Activated CD4-positive, alpha-beta T cell treated with anti-CD3 and anti-CD28 coated beads, Interleukin-2, amount 50 U/mL, for 4 hours (primary cell): ENCODE results near the gene CNTLN.
"Not testable (repeated sequence)": the region's sequence is repeated elsewhere in the genome, so short reads cannot be mapped to it uniquely, and the experiment has no call there.

ENCODE experiments used
- DNase-seq, 2 experiments: peaks; one replicate each; pipeline ENCODE4 v3.0.0-alpha.2; 2020

CNTLN gene

DNA sequence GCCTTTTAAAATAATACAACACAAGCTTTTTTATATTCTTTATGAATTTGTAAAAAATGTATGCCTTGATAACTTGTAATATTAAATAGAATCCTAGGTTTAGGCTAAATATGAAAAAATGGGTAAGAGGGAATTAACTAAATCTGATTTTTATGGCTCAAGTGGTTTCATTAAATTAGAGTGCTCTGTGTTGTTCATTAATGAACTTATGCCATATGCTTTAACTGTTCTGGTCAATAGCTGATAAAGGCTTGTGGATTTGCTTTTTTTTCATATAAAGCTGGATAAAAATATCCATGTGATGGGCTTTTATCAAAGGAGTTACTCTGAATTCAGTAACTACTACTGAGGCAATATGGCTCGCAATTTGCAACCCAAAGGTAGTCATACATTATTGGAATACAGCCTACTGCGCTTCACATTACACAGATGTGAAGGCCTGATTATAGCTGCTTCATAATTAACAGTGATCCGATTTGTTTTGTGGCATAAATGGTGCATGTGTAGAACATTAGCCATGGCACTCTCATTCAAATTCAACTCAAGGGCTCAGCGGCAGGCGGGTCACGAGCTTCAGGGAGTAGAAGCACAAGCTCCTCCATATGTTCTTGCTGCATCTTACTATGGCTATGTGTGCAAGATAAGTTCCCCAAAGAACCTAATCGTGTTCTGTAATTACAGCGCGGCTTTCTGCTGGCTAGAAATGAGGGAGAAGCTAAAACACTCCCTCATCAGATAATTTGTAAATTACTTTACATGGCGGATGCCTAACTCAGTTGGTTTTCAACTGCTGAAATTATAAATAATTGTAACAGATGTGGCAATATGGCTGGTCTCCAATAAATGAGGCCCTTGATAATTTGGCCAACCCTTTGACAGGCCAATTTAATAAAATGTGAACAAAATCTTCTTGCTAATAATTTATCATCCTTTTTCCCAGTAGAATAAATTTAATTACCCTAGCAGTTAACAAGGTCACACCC is 188.3 kb downstream of the CNTLN start:
- DNase-seq, result no peak

- no peak for DNase-seq
These were observed 193.5 kb downstream of the CNTLN start for GRCh38 chr9:17328331-17328730.

DNA sequence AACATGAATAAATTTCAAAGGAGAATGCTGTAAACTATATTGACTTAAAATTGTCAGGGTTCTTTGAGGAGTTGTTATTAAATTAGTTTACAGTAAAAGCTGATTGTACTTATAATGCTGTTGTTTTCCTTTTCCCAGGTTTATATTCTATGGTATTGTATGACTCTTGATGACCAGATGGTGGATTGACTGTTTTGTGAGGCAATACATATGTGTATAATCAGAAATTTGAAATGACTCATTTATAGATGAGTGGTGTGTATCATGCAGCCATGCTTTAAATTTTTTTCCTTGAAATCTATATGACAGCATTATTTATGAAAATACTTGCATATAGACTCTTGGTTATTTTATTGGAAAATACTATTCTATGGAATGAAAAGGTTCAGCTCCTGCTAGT is 195.3 kb downstream of the CNTLN start:
- no peak for DNase-seq

- no peak for DNase-seq
These were observed 197.3 kb downstream of the CNTLN start for GRCh38 chr9:17332115-17332514.

DNA sequence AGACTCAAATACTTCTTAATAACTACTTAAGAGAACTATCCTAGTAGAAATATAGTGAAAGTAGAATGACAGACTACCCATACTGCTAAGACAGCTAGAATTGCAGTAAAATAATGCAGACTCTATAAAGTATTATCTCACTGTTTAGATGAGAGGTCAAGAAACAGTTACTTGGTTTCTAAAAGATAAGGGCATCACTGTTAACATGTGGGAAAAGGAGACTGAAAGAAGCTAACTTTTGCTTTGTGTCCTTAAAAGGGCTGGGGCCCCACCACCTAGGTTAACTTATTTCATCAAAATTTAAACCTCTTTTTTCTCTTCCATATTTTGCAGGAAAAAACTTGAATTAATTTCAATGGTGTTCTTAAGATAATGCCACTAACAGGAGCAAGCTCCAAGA is 204.3 kb downstream of the CNTLN start:
- DNase-seq, result no peak

DNA sequence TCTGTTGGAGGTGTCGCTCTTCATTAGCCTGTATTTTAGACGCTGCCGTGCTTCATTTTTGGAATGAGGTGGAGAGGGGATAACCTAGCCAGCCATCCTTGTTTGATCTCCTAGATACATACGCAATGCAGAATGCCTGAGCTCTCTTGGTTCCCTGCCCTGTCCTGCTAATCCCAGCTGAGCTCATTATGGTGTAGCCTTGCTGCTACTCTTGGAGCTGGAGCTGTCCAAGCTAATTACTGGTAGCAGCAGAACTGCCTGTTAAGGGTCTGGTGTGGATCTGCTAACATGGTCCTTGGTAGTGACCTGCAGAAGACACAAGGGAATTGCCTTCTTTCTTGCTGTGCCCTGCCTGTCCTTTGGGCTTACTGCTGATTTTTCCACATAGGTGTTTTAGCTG is 207.9 kb downstream of the CNTLN start:
- no peak for DNase-seq

DNA sequence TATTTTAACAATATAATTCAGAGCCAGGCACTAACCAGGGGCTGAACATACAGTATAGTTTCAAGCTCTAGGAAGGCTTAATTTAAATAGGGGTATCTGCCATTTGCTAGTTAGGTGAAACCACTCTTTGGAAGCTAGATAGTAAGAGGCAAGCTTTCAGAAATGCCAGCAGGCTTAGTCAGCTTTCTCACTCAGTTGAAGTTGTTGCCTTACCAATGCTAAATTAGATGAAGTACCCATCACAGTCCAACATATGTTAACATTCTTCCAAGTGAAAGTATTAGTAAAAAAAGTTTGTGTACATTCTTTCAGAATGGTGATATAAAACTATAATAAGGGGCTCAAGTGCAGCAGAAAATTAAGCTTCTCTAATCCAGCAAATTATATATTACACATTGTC is 215.0 kb downstream of the CNTLN start:
- DNase-seq, result no peak

- DNase-seq, result not testable (repeated sequence)
These were observed 219.2 kb downstream of the CNTLN start for GRCh38 chr9:17354006-17354405.

DNA sequence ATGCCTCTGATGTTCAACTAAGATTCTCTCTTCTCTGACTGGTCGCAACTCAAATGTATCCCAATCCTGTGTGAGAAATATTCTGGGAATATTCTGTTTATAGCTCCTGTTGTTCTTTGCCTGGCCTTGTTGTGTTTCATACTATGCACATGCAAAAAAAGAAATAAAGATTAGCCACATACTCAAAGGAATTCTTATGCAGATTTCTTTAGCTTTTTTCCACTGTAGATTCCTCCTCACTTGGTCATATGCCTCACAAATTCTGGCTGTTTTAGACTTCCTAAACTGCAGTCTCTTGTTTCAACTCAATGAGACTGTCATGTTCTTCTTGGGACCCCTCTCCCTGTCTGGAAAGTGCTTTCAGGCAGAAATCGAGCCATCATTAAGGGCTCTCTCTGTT is 226.5 kb downstream of the CNTLN start:
- DNase-seq, result no peak

- no peak for DNase-seq
These were observed 232.2 kb downstream of the CNTLN start for GRCh38 chr9:17367035-17367434.

DNA sequence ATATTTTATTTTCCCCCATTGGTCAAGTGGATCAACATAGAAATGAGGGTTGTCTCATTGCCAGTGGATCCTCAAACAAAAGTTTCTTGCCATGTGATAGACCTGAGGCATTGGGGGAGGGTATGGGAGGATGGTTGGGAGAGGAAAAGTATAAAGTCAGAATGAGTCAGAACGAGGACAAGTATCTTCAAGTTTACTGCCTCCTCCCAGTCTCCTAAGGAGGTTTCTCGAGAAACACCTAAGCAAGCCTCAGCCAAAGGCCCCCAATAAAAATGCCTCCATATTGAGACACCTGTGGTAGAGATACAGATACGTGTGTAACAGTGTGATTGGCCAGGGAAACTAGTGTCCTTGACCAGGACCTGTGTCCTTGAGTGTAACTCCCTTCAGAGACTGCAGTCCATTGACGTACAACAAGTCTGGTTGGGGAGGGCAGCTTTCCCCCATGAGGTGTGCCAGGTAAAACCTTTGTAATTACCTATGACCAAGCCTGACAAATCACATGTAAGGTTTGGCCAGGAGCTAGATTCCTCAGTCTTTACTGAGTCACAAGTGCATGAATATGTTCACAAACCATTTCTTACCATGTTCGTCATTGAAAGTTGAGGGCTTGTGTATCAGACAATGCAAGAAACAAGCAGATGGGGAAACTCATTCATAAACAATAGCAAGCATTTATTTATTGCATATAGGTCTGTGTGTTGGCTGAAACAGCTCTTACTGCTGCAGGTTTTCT is 245.5 kb downstream of the CNTLN start:
- DNase-seq, result no peak

- no peak for DNase-seq
These were observed 252.7 kb downstream of the CNTLN start for GRCh38 chr9:17387565-17387964.

DNA sequence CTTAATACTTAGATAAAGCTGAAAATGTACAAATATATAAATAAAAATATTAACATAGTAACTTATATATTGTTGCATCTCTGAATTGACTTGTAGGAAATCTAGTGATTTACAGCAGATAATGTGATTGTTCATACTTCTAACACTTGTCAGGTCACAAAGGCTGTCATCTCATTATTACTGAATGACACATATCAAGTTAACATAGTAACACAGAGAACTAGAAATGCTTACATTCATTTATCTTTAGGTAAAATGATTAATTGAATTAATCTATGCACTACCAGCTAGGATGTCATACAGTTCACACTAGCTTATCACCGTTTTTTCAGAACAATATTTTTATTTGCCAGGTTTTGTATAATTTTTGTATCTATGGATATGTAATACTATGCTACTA is 254.2 kb downstream of the CNTLN start:
- DNase-seq, result no peak

- DNase-seq, result no peak
These were observed 260.2 kb downstream of the CNTLN start for GRCh38 chr9:17394881-17395510.

DNA sequence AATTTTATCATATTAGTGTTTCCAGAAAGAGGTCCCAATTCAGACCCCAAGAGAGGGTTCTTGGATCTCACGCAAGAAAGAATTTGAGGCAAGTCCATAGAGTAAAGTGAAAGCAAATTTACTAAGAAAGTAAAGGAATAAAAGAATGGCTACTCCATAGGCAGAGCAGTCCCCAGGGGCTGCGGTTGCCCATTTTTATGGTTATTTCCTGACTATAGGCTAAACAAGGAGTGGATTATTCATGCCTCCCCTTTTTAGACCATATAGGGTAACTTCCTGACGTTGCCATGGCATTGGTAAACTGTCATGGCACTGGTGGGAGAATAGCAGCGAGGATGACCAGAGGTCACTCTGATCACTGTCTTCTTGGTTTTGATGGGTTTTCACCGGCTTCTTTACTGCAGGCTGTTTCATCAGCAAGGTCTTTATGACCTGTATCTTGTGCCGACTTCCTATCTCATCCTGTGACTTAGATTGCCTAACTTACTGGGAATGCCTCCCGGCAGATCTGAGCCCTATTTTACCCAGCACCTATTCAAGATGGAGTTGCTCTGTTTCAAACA is 262.4 kb downstream of the CNTLN start:
- DNase-seq, result not testable (repeated sequence)

- no peak for DNase-seq
These were observed 263.5 kb downstream of the CNTLN start for GRCh38 chr9:17398350-17398749.

- DNase-seq, result no peak
These were observed 267.0 kb downstream of the CNTLN start for GRCh38 chr9:17401858-17402257.

GRCh38 chr9:17402309-17402708 is 267.5 kb downstream of the CNTLN start:
- no peak for DNase-seq

DNA sequence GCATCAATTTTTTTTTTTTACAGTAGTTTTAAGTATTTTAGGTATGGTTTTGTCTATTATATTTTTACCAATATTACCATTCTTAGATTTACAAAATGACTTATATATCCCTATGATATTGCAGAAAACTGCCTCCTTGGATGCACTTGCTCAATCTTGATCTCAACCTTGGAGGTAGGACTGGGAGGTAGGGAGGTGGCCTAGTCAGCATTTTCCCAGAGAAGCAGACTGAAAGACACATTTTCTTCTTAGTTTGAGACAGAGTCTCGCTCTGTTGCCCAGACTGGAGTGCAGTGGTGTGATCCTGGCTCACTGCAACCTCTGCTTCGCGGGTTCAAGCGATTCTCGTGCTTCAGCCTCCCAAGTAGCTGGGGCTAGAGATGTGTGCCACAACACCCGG is 268.7 kb downstream of the CNTLN start:
- DNase-seq, result no peak

DNA sequence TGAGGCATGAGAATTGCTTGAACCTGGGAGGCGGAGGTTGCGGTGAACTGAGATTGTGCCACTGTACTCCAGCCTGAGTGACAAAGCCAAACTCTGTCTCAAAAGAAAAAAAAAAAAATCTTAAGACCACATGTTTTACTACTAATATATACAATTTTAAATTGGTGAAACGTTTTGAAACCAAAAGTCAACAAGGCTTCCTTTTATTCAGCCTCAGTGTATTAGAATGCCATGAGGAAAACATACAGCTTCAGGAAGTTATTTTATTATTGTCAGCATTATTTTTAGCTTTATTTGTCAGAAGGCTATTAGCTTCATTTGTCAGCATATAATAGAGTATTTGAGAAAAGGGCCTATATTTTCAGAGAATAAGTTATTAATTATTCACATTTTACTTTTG is 280.1 kb downstream of the CNTLN start:
- no peak for DNase-seq

DNA sequence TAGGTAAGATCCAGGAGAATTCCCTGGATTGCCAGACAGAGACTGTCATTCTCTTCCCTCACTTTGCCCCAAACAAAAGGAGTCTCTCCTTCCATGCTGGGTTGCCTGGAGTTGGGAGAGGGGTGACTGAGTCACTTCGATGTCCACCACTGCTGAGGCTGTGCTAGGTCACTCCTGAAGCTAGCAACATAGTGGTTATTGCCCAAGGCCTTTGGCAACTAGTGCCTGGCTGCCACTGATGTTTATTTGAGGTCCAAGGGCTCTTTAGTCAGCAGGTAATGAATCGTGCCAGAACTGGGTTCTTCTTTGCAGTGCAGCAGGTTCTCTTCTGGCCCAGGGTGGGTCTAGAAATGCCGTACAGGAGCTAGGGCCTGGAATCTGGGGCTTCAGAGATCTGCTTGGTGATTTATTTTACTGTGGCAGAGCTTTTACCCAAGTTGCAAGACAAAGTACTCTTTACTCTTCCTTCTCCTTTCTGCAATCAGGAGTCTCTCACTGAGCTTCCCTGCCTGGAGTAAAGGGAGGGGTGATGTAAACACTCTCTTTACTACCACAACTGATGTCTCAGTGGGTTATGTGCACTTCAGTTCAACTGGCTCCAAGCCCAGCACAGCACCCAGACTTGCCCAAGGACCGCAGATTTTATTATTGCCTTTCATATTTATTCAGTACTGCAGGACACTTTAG is 288.3 kb downstream of the CNTLN start:
- no peak for DNase-seq

DNA sequence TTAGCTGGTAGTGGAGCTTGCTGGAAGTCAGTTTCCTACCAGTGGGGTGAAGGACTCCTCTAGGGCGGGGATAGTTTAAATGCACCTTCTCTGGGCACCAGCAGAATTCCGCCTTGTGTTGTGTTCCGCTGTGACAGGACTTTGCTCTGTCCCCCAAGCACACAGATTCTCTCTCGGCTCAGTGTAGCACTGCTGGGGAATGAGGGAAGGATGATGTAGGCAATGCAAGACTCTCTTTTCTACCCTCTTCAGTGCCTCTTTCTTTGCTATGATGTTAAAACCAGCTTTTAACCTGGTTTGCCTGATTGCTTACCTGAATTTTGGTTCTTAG is 288.8 kb downstream of the CNTLN start:
- DNase-seq, result no peak

DNA sequence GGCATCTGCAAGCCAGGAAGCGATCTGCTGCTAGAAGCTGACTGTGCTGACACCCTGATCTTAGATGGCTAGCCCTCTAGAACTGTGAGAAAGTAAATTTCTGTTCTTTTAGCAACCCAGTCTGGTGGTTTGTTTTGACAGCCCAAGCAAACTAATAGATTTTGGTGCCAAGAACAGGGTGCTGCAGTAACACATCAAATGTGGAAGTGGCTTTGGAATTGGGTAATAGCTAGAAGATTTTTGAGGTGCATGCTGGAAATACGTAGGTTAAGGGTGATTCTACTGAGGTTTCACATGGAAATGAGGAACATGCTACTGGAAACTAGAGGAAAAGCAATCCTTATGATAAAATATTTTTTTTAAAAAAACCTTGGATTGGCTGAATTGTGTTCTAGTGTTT is 290.5 kb downstream of the CNTLN start:
- DNase-seq, result no peak
